Activated CD4-positive, CD25-positive, alpha-beta regulatory T cell treated with anti-CD3 and anti-CD28 coated beads, Interleukin-2, amount 50 U/mL, for 72 hours (primary cell): ENCODE results near the gene PPP1R11.
"Not testable (repeated sequence)": the region's sequence is repeated elsewhere in the genome, so short reads cannot be mapped to it uniquely, and the experiment has no call there.

Source experiments
- DNase-seq: peaks from one replicate; pipeline ENCODE4 v3.0.0; 2021

Gene PPP1R11

GRCh38 chr6:30066577-30067459 is at the start of gene PPP1R11:
Gene PPP1R11 (plus strand): TSS chr6:30067198. CDS start chr6:30067411, 213 bp downstream.
- peak; percentile 95 for DNase-seq

DNA sequence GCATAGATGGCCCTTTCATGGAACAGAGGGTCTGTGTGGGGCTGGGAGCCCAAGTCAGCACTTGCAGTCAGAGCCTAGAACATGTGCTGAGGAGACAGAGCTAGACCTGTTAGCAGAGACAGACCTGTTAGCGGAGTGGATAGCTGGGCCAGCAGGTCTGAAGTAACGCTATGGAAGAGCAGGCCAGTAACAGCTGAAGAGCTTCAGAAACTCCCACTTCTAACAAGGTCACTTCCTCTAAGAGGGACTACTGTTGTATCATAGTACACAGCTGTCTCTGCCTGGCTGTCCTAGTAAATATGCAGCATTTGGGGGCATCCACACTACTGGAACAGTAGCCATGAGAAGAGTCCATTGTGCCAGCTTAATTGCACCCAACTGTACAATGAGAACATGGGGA is 47.2 kb upstream of the PPP1R11 start:
- no peak for DNase-seq

GRCh38 chr6:30020626-30021025 is 46.4 kb upstream of the PPP1R11 start:
- DNase-seq = no peak

DNA sequence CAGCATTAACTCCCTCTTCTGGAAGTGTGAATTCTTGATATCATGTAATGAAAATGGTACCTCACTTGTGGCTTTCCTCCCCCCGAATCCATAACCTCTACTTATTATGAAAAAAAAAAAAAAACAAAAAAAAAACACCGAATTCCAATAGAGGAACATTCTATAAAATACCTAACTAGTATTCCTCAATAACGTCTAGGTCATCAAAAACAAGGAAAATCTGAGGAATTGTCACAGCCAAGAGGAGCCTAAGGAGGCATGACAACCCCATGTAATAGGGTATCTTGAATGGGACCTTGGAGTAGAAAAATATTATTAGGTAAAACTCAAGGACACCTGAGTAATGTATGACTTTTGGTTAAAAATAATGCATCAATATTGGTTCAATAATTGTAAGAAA is 44.8 kb upstream of the PPP1R11 start:
- DNase-seq = no peak

DNA sequence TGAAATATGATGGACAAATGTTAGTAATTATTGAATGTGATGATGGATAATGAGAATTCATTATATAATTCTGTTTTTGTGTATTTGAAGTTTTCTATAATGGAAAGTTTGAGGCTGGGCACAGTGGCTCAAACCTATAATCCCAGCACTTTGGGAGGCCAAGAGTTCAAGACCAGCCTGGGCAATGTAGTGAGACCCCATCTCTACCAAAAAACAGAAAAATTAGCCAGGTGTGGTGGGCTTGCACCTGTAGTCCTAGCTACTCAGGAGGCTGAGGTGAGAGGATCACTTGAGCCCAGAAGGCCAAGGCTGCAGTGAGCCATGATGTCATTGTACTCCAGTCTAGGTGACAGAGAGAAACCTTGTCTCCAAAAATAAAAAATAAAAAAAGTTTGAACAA is 44.3 kb upstream of the PPP1R11 start:
- DNase-seq = not testable (repeated sequence)

- DNase-seq = no peak
Measured at GRCh38 chr6:30025186-30025585, 41.8 kb upstream of the PPP1R11 start.

- DNase-seq = no peak
Measured at GRCh38 chr6:30029588-30029987, 37.4 kb upstream of the PPP1R11 start.

GRCh38 chr6:30031381-30031780 is 35.6 kb upstream of the PPP1R11 start:
- no peak for DNase-seq

- DNase-seq = not testable (repeated sequence)
Measured at GRCh38 chr6:30033440-30033839, 33.6 kb upstream of the PPP1R11 start.

DNA sequence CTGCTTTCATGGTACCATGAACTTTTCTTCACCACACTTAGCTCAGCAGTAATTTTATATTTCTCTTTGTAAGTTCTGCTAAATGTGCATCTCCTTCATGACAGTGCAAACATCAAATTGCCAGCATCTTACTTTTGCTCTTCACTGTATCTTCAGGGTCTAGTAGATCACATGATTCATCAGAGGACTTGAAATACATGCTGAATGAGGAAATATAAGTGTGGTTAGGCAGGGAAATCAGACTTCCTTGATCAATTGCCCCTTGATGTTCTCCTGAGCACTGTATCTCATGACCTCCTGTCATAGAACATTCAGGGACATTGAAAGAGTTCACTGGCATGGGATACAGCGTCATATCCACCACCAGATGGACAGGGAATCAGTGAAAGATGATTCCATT is 31.2 kb upstream of the PPP1R11 start:
- DNase-seq = no peak

DNA sequence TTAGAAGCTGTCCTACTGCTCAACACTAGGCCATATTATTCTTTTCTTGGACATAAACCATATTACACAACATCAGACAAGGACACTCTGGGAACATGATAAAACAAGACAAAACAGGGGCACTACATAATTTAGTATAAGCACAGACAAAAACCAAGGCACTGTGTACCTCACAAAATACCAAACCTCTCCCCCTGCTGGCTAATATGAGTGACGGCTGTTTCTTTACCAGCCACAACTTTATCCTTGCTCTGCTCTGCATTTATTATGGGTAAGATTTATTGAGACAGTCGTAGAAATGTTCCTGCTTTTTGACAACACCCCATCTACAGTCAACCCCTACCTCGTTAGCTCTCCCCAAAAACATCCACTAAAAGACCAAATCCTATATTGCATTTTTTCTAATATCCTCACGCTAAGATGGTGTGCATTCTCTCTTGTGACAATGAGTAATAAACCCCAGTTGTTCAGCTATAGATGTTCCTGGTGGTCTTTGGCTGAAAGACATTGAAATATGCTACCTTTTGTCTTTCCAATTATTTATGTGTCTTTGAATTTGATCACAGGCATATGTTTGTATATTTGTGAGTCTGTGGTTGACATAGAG is 29.7 kb upstream of the PPP1R11 start:
- DNase-seq = no peak

- no peak for DNase-seq
Measured at GRCh38 chr6:30041221-30041620, 25.8 kb upstream of the PPP1R11 start.

GRCh38 chr6:30041821-30042220 is 25.2 kb upstream of the PPP1R11 start:
- DNase-seq = no peak

GRCh38 chr6:30042476-30042875 is 24.5 kb upstream of the PPP1R11 start:
- no peak for DNase-seq

GRCh38 chr6:30042914-30043313 is 24.1 kb upstream of the PPP1R11 start:
- no peak for DNase-seq

DNA sequence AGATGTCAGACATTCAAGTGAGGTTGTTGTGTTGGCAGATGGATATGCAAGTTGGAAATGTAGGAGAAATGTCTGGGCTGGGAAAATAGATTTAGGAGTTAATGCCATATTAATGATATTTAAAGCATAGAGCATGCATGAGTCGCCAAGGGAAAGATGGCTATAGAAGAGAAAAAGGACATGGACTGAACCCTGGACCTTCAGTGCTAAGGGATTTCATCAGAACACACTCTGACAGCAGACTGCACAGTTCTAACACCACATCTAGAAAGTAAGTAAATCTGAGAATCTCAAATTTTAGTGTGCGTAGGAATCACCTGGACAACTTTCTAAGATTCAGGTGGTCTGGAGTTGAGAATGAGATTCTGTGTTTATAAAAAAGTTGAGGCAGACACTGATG is 23.3 kb upstream of the PPP1R11 start:
- DNase-seq = no peak

GRCh38 chr6:30044630-30045029 is 22.4 kb upstream of the PPP1R11 start:
- no peak for DNase-seq

- DNase-seq = no peak
Measured at GRCh38 chr6:30047220-30047619, 19.8 kb upstream of the PPP1R11 start.

DNA sequence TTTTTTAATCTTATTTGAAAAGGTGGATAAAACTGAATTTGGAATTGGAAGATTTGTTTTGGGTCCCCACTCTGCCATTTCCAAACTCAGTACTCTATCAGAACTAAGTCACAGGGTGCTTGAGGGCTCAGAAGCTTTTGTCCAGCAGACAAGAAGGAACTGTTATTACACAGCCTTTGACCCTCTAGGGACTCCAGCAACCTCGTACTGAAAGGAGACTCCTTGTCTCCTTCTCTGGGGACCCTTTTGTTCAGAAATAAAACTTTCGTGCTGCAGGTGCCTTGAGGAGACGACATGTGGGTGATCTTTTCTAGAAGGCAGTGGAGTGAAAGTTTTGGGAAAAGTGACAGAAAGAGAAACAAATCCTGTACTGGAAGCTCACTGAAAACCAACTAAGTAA is 13.3 kb upstream of the PPP1R11 start:
- DNase-seq = no peak

DNA sequence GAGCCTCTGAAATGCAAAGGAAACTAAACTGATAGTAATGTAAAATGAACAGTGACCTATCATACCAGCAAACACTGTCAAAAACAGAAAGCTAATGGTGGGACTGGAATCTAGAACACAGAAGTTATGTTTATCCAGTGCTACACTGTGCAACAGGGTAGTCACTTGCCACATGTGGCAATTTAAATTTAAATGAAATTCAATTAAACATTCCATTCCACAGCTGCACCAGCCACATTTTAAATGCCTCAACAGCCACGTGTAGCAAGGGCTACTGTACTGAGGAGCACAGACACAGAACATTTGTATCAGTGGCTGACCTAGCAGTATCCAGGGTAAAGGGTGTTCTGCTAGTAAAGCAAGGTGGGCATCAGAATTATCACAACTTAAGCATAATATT is 11.5 kb upstream of the PPP1R11 start:
- DNase-seq = no peak

- no peak for DNase-seq
Measured at GRCh38 chr6:30060606-30061091, 6.3 kb upstream of the PPP1R11 start.

GRCh38 chr6:30061092-30061857 is 5.7 kb upstream of the PPP1R11 start, which contains the start of gene POLR1H:
Gene POLR1H (plus strand): TSS chr6:30061265. CDS start chr6:30061525, 260 bp downstream.
- DNase-seq = peak; percentile 74

DNA sequence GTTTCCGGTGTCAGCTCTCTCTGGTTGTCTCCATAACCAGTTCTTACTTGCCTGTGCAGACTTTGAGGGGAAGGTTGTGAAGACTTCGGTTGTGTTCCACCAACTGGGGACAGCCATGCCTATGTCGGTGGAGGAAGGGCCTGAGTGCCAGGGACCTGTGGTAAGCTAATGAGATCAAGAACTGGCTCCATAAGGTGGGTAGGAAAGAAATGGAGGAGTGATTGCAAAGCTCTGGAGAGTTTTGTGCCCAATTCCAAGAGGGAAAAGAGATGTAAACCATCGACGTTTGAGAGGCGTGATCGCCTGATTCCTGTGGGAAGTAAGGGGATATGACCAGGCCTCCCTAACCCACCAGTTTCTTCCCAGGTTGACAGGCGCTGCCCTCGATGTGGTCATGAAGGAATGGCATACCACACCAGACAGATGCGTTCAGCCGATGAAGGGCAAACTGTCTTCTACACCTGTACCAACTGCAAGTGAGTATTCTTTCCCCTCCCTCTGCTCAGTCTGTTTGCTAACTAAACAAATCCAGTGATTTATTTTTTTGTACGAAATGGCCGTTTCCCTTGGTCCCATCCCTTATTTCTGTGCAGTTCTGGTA is 5.0 kb upstream of the PPP1R11 start:
- no peak for DNase-seq
